Activated CD4-positive, alpha-beta T cell treated with anti-CD3 and anti-CD28 coated beads, Interleukin-2, amount 50 U/mL, for 1 hour (primary cell): Measurements from ENCODE around the gene FOXL3.
"Not testable (repeated sequence)": the region's sequence is repeated elsewhere in the genome, so short reads cannot be mapped to it uniquely, and the experiment has no call there.

Experiments
- DNase-seq: peaks from one replicate; pipeline ENCODE4 v3.0.0-alpha.2; 2020

Gene FOXL3

DNA sequence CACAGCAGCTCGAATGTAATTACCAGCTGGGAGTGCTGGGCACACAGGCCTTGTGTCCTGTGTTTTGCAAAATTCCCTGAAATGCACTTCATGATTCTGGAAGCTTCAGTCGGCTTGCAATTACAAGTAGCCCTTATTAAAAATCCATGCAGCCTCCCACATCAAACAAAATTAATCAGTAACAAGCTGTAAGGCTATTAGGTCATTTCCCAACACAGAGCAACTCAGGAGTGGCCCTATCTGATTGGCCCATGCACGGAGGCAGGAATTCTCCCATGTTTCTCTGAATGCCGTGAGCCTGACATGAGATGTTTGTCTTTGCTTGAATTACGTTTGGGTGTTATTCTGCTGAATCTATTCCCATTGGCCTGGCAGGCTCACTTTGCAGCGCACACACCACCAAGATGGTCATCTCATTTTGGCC is 36.9 kb downstream of the FOXL3 start:
- no peak for DNase-seq

- DNase-seq: no peak
These were observed 37.4 kb downstream of the FOXL3 start for GRCh38 chr7:327233-327931.

- DNase-seq: no peak
These were observed 38.2 kb downstream of the FOXL3 start for GRCh38 chr7:327991-328702.

GRCh38 chr7:329691-330281 is 39.8 kb downstream of the FOXL3 start:
- no peak for DNase-seq

GRCh38 chr7:330511-331230 is 40.7 kb downstream of the FOXL3 start:
- no peak for DNase-seq

- DNase-seq: no peak
These were observed 42.1 kb downstream of the FOXL3 start for GRCh38 chr7:332020-332517.

GRCh38 chr7:332646-333392 is 42.8 kb downstream of the FOXL3 start:
- peak; percentile 93 for DNase-seq

- no peak for DNase-seq
These were observed 43.4 kb downstream of the FOXL3 start for GRCh38 chr7:333393-333764.

GRCh38 chr7:334618-335357 is 44.8 kb downstream of the FOXL3 start:
- DNase-seq: no peak

- no peak for DNase-seq
These were observed 45.6 kb downstream of the FOXL3 start for GRCh38 chr7:335358-336148.

DNA sequence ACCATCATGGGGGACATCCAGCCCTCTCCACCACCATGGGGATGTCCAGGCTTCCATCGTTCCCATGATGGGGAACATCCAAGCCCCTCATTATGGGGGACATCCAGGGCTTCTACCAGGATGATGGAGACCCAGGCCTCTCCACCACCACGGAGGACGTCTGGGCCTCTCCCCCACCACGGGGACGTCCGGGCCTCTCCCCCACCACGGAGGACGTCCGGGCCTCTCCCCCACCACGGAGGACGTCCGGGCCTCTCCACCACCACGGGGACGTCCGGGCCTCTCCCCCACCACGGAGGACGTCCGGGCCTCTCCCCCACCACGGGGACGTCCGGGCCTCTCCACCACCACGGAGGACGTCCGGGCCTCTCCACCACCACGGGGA is 46.2 kb downstream of the FOXL3 start:
- not testable (repeated sequence) for DNase-seq

GRCh38 chr7:336810-337566 is 47.0 kb downstream of the FOXL3 start:
- no peak for DNase-seq

GRCh38 chr7:337567-337951 is 47.6 kb downstream of the FOXL3 start:
- DNase-seq: no peak

DNA sequence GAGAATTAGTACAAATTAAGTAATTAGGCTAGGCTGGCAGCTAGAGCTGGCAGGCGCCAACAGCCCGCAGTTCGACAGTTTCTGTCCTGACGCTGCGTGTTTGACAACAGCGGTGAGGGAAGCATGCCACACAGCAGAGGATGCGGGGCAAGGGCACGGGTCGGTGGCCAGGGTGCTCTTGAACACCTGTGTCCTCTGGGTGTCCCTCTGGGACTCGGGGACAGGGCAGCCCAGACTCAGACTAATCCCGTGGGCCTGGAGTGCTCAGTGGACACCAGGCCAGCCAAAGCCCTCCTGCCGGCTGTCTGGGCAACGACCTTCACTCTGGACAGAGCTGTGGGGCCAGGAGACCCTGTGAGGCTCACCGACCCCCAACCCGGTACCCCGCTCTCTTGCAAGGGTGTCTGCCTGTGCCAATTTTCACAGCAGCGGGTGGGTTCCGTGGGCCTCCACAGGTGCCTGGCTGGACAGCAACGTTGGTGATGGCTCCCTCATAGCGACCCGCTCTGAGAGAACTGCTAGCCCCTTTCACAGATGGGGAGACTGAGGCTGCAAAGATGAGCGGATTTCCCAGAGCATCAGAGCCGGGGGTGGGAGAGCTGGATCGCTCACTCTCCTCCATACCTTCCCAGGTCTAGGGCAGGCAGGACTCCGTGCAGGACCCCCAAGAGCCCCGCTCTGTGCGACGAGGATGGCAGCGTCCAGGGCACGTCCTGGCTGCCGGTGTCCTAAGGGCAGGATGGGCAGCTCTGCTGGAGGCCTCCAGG is 48.5 kb downstream of the FOXL3 start:
- DNase-seq: no peak

DNA sequence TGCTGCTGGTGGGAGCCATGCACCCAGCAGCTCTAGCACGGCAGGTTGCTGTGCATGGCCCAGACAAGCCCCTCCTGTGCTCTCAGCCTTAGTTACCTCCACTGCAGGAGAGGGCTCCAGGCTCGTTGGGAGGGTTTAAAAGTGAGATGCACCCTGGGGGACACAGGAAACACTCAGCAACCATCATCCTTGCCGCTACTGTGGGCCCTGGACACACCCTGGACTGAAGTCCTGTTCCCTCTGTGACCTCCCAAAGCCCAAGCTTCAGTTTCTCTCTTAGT is 49.0 kb downstream of the FOXL3 start:
- no peak for DNase-seq

GRCh38 chr7:339696-340095 is 49.7 kb downstream of the FOXL3 start:
- DNase-seq: no peak

DNA sequence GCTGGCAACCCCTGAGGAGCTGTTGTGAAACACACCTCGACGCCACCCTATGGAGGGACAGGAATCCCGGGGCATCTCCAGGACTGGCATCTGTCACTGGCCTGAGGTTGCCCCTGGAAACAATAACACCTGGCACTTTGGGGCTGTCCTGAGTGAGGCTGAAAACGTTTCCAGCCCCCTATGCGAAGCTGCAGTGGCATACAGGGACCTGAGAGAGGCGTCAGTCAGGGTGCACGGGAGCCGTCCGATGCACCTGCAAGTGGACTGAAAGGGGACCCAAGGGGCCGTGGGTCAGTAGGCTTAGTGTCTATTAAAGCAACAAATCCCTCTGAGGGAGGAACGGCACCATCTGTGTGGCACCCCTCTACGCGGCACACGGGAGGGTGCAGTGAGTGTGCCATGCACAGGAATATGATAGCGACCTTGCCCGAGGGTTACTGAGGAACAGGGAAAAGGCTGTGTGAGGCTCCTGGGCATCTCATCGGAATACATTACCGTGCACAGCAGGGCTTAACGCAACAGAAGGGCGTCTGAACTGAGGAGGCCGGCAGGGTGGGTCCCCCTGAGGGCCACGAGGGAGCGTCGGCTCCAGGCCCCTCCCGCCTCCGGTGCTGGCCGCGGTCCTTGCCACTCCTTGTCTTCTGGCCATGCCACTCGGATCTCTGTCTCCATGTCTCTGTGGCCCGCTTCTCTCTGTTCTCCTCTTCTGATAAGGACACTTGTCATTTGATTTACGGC is 50.4 kb downstream of the FOXL3 start:
- DNase-seq: no peak
